Central memory CD8-positive, alpha-beta T cell (primary cell): ENCODE data around the gene LMAN1L.

Experiments
- ATAC-seq: fragments of 150-1000 bp; cut with Tn5 transposase; replicated peaks from 2 replicates; pipeline ENCODE4 v1.10.0; 2022; ENCODE audit warnings: mild to moderate bottlenecking, moderate FRiP score, moderate number of reproducible peaks; ENCODE audit not compliant: poor library complexity, severe bottlenecking; ENCODE audit errors: extremely low read depth
- DNase-seq, 2 donors: peaks; one replicate each; pipeline ENCODE4 v3.0.0; 2021; ENCODE audit warnings: low spot score in 2 of 2
- H3K27ac Mint-ChIP-seq: one replicate; pipeline ENCODE4 v1.8.0; 2022; ENCODE audit warnings: low read depth, mild to moderate bottlenecking, moderate library complexity, mixed read lengths
- H3K27me3 Mint-ChIP-seq: one replicate; pipeline ENCODE4 v1.8.0; 2022; ENCODE audit warnings: mixed read lengths
- H3K36me3 Mint-ChIP-seq: one replicate; pipeline ENCODE4 v1.8.0; 2022; ENCODE audit warnings: mild to moderate bottlenecking, moderate library complexity, mixed read lengths; ENCODE audit not compliant: insufficient read depth
- H3K4me1 Mint-ChIP-seq: one replicate; pipeline ENCODE4 v1.8.0; 2022; ENCODE audit warnings: mixed read lengths
- H3K4me3 Mint-ChIP-seq: one replicate; pipeline ENCODE4 v1.8.0; 2022; ENCODE audit warnings: mild to moderate bottlenecking, moderate library complexity, mixed read lengths
- H3K9me3 Mint-ChIP-seq: one replicate; pipeline ENCODE4 v1.8.0; 2022; ENCODE audit warnings: mixed read lengths

The LMAN1L gene

GRCh38 chr15:74840851-74841775 lies 28.5 kb downstream of the LMAN1L start:
- Mint-ChIP-seq H3K9me3 (no peaks in the 10 kb centered on the region), H3K36me3 (peaks cover 19% of the 10 kb centered on the region), H3K4me3 (peak overlapping the region; percentile 82), H3K27ac (no peak overlapping the region), H3K27me3 (no peaks in the 10 kb centered on the region), H3K4me1 (peaks cover 48% of the 10 kb centered on the region)
- ATAC-seq (no peak), DNase-seq (no peak)

GRCh38 chr15:74841891-74842373 lies 29.3 kb downstream of the LMAN1L start:
- ATAC-seq, result no peak
- no peak for DNase-seq
- Mint-ChIP-seq H3K36me3 (peaks cover 22% of the 10 kb centered on the region), H3K4me3 (peak overlapping the region; percentile 82), H3K4me1 (peaks cover 48% of the 10 kb centered on the region), H3K27me3 (no peaks in the 10 kb centered on the region), H3K27ac (no peak overlapping the region), H3K9me3 (no peaks in the 10 kb centered on the region)

GRCh38 chr15:74842581-74843444 lies 30.2 kb downstream of the LMAN1L start, which contains the start of gene ULK3:
Gene ULK3, minus strand, starts transcription at chr15:74843156. Its CDS starts 51 bp downstream, at chr15:74843105.
- peaks cover 48% of the 10 kb centered on the region for H3K4me1 Mint-ChIP-seq

GRCh38 chr15:74843445-74843828 lies 30.8 kb downstream of the LMAN1L start:
- DNase-seq (no peak), ATAC-seq (no peak)
- peaks cover 34% of the 10 kb centered on the region for H3K36me3 Mint-ChIP-seq
- H3K27ac Mint-ChIP-seq, result peak overlapping the region; percentile 90
- peak overlapping the region; percentile 82 for H3K4me3 Mint-ChIP-seq
- H3K4me1 Mint-ChIP-seq, result peaks cover 48% of the 10 kb centered on the region
- no peaks in the 10 kb centered on the region for H3K27me3 Mint-ChIP-seq
- H3K9me3 Mint-ChIP-seq, result no peaks in the 10 kb centered on the region

More at GRCh38 chr15:74842581-74843444, 30.2 kb downstream of the LMAN1L start, which contains the start of gene ULK3:
- Mint-ChIP-seq H3K27ac (peak within 1 kb of the TSS; percentile 92), H3K4me3 (peak within 1 kb of the TSS; percentile 82), H3K27me3 (no peaks in the 10 kb centered on the region), H3K9me3 (no peaks in the 10 kb centered on the region), H3K36me3 (peaks cover 27% of the 10 kb centered on the region)
- peak; percentile 89 for ATAC-seq
- DNase-seq, result peak; percentile 89 to 94

GRCh38 chr15:74843891-74844299 lies 31.3 kb downstream of the LMAN1L start:
- H3K4me1 Mint-ChIP-seq, result peaks cover 48% of the 10 kb centered on the region
- H3K27ac Mint-ChIP-seq, result peak overlapping the region; percentile 92

GRCh38 chr15:74844319-74845207 lies 31.9 kb downstream of the LMAN1L start:
- Mint-ChIP-seq H3K27me3 (no peaks in the 10 kb centered on the region), H3K4me3 (peak overlapping the region; percentile 82), H3K4me1 (peaks cover 48% of the 10 kb centered on the region), H3K36me3 (peaks cover 41% of the 10 kb centered on the region), H3K27ac (peak overlapping the region; percentile 92), H3K9me3 (no peaks in the 10 kb centered on the region)
- DNase-seq, result no peak
- peak; percentile 2 for ATAC-seq

More at GRCh38 chr15:74843891-74844299, 31.3 kb downstream of the LMAN1L start:
- H3K4me3 Mint-ChIP-seq, result peak overlapping the region; percentile 82
- peaks cover 37% of the 10 kb centered on the region for H3K36me3 Mint-ChIP-seq
- no peaks in the 10 kb centered on the region for H3K9me3 Mint-ChIP-seq
- DNase-seq (no peak), ATAC-seq (no peak)
- H3K27me3 Mint-ChIP-seq, result no peaks in the 10 kb centered on the region

- Mint-ChIP-seq H3K9me3 (no peaks in the 10 kb centered on the region), H3K27ac (peak overlapping the region; percentile 92), H3K27me3 (no peaks in the 10 kb centered on the region), H3K4me1 (peaks cover 48% of the 10 kb centered on the region), H3K4me3 (peak overlapping the region; percentile 82), H3K36me3 (peaks cover 42% of the 10 kb centered on the region)
- DNase-seq, result peak; percentile 27 to 44
- ATAC-seq, result peak; percentile 53
Observed at GRCh38 chr15:74845208-74845568, 32.6 kb downstream of the LMAN1L start.

GRCh38 chr15:74845581-74845980 lies 32.9 kb downstream of the LMAN1L start:
- no peaks in the 10 kb centered on the region for H3K27me3 Mint-ChIP-seq
- H3K27ac Mint-ChIP-seq, result peak overlapping the region; percentile 92
- H3K36me3 Mint-ChIP-seq, result peaks cover 42% of the 10 kb centered on the region
- peak overlapping the region; percentile 82 for H3K4me3 Mint-ChIP-seq
- peaks cover 47% of the 10 kb centered on the region for H3K4me1 Mint-ChIP-seq
- peak; percentile 25 for ATAC-seq
- H3K9me3 Mint-ChIP-seq, result no peaks in the 10 kb centered on the region
- no peak for DNase-seq

GRCh38 chr15:74847432-74847831 lies 34.8 kb downstream of the LMAN1L start:
- DNase-seq, result no peak
- Mint-ChIP-seq H3K36me3 (peaks cover 43% of the 10 kb centered on the region), H3K27ac (no peak overlapping the region), H3K9me3 (no peaks in the 10 kb centered on the region), H3K4me3 (no peak overlapping the region), H3K4me1 (peaks cover 31% of the 10 kb centered on the region), H3K27me3 (no peaks in the 10 kb centered on the region)
- no peak for ATAC-seq

GRCh38 chr15:74850393-74850792 lies 37.8 kb downstream of the LMAN1L start:
- peaks cover 42% of the 10 kb centered on the region for H3K36me3 Mint-ChIP-seq

GRCh38 chr15:74851960-74852359 lies 39.3 kb downstream of the LMAN1L start:
- Mint-ChIP-seq H3K36me3 (peaks cover 41% of the 10 kb centered on the region), H3K9me3 (no peaks in the 10 kb centered on the region), H3K4me3 (no peak overlapping the region), H3K4me1 (peaks cover 9% of the 10 kb centered on the region), H3K27ac (no peak overlapping the region), H3K27me3 (no peaks in the 10 kb centered on the region)
- DNase-seq, result no peak
- ATAC-seq, result no peak

More at GRCh38 chr15:74850393-74850792, 37.8 kb downstream of the LMAN1L start:
- DNase-seq, result no peak
- ATAC-seq, result no peak
- Mint-ChIP-seq H3K9me3 (no peaks in the 10 kb centered on the region), H3K4me1 (peaks cover 5% of the 10 kb centered on the region), H3K27me3 (no peaks in the 10 kb centered on the region), H3K27ac (no peak overlapping the region), H3K4me3 (no peak overlapping the region)
